Measurements from ENCODE around the gene PHF24. TPM values are rescaled to one million over a fixed set of nuclear protein-coding genes. Genes with fewer than 3 reads are reported as not detected.

PHF24 gene
- total and polyA plus RNA-seq, 2 experiments from 2014 or later = 0.11 to 0.67 TPM

- Histone ChIP-seq H3K9me3 (ENCODE audit: low read depth) (no peaks in the 10 kb centered on the region), H3K4me2 (no peak overlapping the region), H3K79me2 (no peaks in the 10 kb centered on the region), H4K20me1 (ENCODE audit: insufficient read depth, poor library complexity, severe bottlenecking) (no peaks in the 10 kb centered on the region), H3K4me1 (ENCODE audit: insufficient read depth) (peaks cover 13% of the 10 kb centered on the region), H3K27me3 (no peaks in the 10 kb centered on the region), H3K4me3 (no peak overlapping the region), H3K36me3 (replicated peaks; ENCODE audit: insufficient read depth, low read depth) (no peaks in the 10 kb centered on the region), H2AFZ (no peak overlapping the region), H3K9me2 (replicated peaks; ENCODE audit: insufficient read depth) (no peaks in the 10 kb centered on the region), H3K27ac (peak overlapping the region; percentile 94)
- WGBS (ENCODE audit: low lambda C conversion rate, missing lambda C conversion rate) = 86% methylated on average over 3 of the region's 3 CpGs
- DNase-seq (ENCODE audit: low spot score) = no peak
- TF ChIP-seq, protein P1, sequence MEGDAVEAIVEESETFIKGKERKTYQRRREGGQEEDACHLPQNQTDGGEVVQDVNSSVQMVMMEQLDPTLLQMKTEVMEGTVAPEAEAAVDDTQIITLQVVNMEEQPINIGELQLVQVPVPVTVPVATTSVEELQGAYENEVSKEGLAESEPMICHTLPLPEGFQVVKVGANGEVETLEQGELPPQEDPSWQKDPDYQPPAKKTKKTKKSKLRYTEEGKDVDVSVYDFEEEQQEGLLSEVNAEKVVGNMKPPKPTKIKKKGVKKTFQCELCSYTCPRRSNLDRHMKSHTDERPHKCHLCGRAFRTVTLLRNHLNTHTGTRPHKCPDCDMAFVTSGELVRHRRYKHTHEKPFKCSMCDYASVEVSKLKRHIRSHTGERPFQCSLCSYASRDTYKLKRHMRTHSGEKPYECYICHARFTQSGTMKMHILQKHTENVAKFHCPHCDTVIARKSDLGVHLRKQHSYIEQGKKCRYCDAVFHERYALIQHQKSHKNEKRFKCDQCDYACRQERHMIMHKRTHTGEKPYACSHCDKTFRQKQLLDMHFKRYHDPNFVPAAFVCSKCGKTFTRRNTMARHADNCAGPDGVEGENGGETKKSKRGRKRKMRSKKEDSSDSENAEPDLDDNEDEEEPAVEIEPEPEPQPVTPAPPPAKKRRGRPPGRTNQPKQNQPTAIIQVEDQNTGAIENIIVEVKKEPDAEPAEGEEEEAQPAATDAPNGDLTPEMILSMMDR (IDR thresholded peaks at IDR 0.05; ENCODE audit: poor library complexity) = no peak
- TF ChIP-seq EZH2phosphoT487 (IDR thresholded peaks at IDR 0.05; ENCODE audit: low read depth, severe bottlenecking, unreplicated experiment) (no peak), EZH2 (IDR thresholded peaks at IDR 0.05; ENCODE audit: borderline replicate concordance) (no peak)
Observed at GRCh38 chr9:34998266-34998665, 40.2 kb downstream of the PHF24 start.

GRCh38 chr9:34999576-34999975 lies 41.5 kb downstream of the PHF24 start:
- no peaks in the 10 kb centered on the region for H3K79me2 ChIP-seq
- H3K4me1 ChIP-seq (ENCODE audit: insufficient read depth) = peaks cover 12% of the 10 kb centered on the region
- WGBS (ENCODE audit: low lambda C conversion rate, missing lambda C conversion rate) = 95% methylated on average over 2 of the region's 2 CpGs

GRCh38 chr9:35000535-35001284 lies 42.6 kb downstream of the PHF24 start:
- H3K79me2 ChIP-seq = no peaks in the 10 kb centered on the region
- 96% methylated on average over 6 of the region's 6 CpGs for WGBS (ENCODE audit: low lambda C conversion rate, missing lambda C conversion rate)
- DNase-seq (ENCODE audit: low spot score) = no peak
- H3K4me1 ChIP-seq (ENCODE audit: insufficient read depth) = peaks cover 12% of the 10 kb centered on the region
- H3K4me3 ChIP-seq = no peak overlapping the region
- H3K27me3 ChIP-seq = no peaks in the 10 kb centered on the region
- no peaks in the 10 kb centered on the region for H3K9me3 ChIP-seq (ENCODE audit: low read depth)
- no peaks in the 10 kb centered on the region for H3K9me2 ChIP-seq (replicated peaks; ENCODE audit: insufficient read depth)
- H3K27ac ChIP-seq = no peak overlapping the region
- H2AFZ ChIP-seq = no peak overlapping the region
- no peaks in the 10 kb centered on the region for H3K36me3 ChIP-seq (replicated peaks; ENCODE audit: insufficient read depth, low read depth)
- H3K4me2 ChIP-seq = no peak overlapping the region
- no peaks in the 10 kb centered on the region for H4K20me1 ChIP-seq (ENCODE audit: insufficient read depth, poor library complexity, severe bottlenecking)
- TF ChIP-seq, protein P1 (IDR thresholded peaks at IDR 0.05; ENCODE audit: poor library complexity) = no peak
- TF ChIP-seq EZH2phosphoT487 (IDR thresholded peaks at IDR 0.05; ENCODE audit: low read depth, severe bottlenecking, unreplicated experiment) = no peak
- TF ChIP-seq EZH2 (IDR thresholded peaks at IDR 0.05; ENCODE audit: borderline replicate concordance) = no peak

More at GRCh38 chr9:34999576-34999975, 41.5 kb downstream of the PHF24 start:
- no peak overlapping the region for H3K4me2 ChIP-seq
- H4K20me1 ChIP-seq (ENCODE audit: insufficient read depth, poor library complexity, severe bottlenecking) = no peaks in the 10 kb centered on the region
- no peak overlapping the region for H2AFZ ChIP-seq
- H3K9me2 ChIP-seq (replicated peaks; ENCODE audit: insufficient read depth) = no peaks in the 10 kb centered on the region
- DNase-seq (ENCODE audit: low spot score) = no peak
- H3K27ac ChIP-seq = no peak overlapping the region
- H3K27me3 ChIP-seq = no peaks in the 10 kb centered on the region
- TF ChIP-seq EZH2phosphoT487 (IDR thresholded peaks at IDR 0.05; ENCODE audit: low read depth, severe bottlenecking, unreplicated experiment) (no peak), EZH2 (IDR thresholded peaks at IDR 0.05; ENCODE audit: borderline replicate concordance) (no peak)
- TF ChIP-seq, protein P1 (IDR thresholded peaks at IDR 0.05; ENCODE audit: poor library complexity) = no peak
- H3K9me3 ChIP-seq (ENCODE audit: low read depth) = no peaks in the 10 kb centered on the region
- H3K36me3 ChIP-seq (replicated peaks; ENCODE audit: insufficient read depth, low read depth) = no peaks in the 10 kb centered on the region
- no peak overlapping the region for H3K4me3 ChIP-seq
